ENCODE results near the gene CX3CR1. TPM values are rescaled to one million over a fixed set of nuclear protein-coding genes. Genes with fewer than 3 reads are reported as not detected.
A peak's percentile ranks its signal among the peaks of the same experiment; 100 is the strongest.

The CX3CR1 gene
- total RNA-seq, 1 donor from 2014 or later, result 0.52 TPM

GRCh38 chr3:39272191-39272590 lies 7.6 kb downstream of the CX3CR1 start:
- Mint-ChIP-seq H3K36me3 (ENCODE audit: low read depth) (peaks cover 3% of the 10 kb centered on the region), H3K27me3 (ENCODE audit: low read depth) (peaks cover 10% of the 10 kb centered on the region), H3K4me1 (ENCODE audit: low read depth) (peaks cover 33% of the 10 kb centered on the region), H3K27ac (no peak overlapping the region), H3K4me3 (ENCODE audit: low read depth) (no peak overlapping the region), H3K9me3 (no peaks in the 10 kb centered on the region)
- no peak for DNase-seq (ENCODE audit: low spot score)
- intact Hi-C loops (cut with micrococcal nuclease), result no loop called here

GRCh38 chr3:39271363-39271914 lies 8.4 kb downstream of the CX3CR1 start:
- H3K27ac Mint-ChIP-seq, result no peak overlapping the region
- peaks cover 29% of the 10 kb centered on the region for H3K4me1 Mint-ChIP-seq (ENCODE audit: low read depth)

GRCh38 chr3:39269528-39269927 lies 10.3 kb downstream of the CX3CR1 start:
- DNase-seq (ENCODE audit: low spot score), result no peak
- no peak overlapping the region for H3K4me3 Mint-ChIP-seq (ENCODE audit: low read depth)
- peaks cover 38% of the 10 kb centered on the region for H3K4me1 Mint-ChIP-seq (ENCODE audit: low read depth)
- no peaks in the 10 kb centered on the region for H3K27me3 Mint-ChIP-seq (ENCODE audit: low read depth)
- H3K36me3 Mint-ChIP-seq (ENCODE audit: low read depth), result peaks cover 7% of the 10 kb centered on the region
- peaks cover 4% of the 10 kb centered on the region for H3K9me3 Mint-ChIP-seq
- H3K27ac Mint-ChIP-seq, result no peak overlapping the region
- intact Hi-C loops (cut with micrococcal nuclease), result loop anchor here (5.0 kb wide), 1 partner anchor 77 kb away; the partner anchor contains the start of gene XIRP1

More at GRCh38 chr3:39271363-39271914, 8.4 kb downstream of the CX3CR1 start:
- no peaks in the 10 kb centered on the region for H3K9me3 Mint-ChIP-seq
- H3K36me3 Mint-ChIP-seq (ENCODE audit: low read depth), result peaks cover 4% of the 10 kb centered on the region
- no peak overlapping the region for H3K4me3 Mint-ChIP-seq (ENCODE audit: low read depth)
- DNase-seq (ENCODE audit: low spot score), result no peak
- intact Hi-C loops (cut with micrococcal nuclease), result no loop called here
- H3K27me3 Mint-ChIP-seq (ENCODE audit: low read depth), result peaks cover 7% of the 10 kb centered on the region

GRCh38 chr3:39268549-39268900 lies 11.3 kb downstream of the CX3CR1 start:
- H3K9me3 Mint-ChIP-seq, result peaks cover 4% of the 10 kb centered on the region
- H3K27me3 Mint-ChIP-seq (ENCODE audit: low read depth), result no peaks in the 10 kb centered on the region
- peaks cover 45% of the 10 kb centered on the region for H3K4me1 Mint-ChIP-seq (ENCODE audit: low read depth)
- intact Hi-C loops (cut with micrococcal nuclease), result loop anchor here (1.0 to 5.0 kb wide), 3 partner anchors 20 to 93 kb away; partner anchors contain the start of gene XIRP1
- H3K36me3 Mint-ChIP-seq (ENCODE audit: low read depth), result peaks cover 7% of the 10 kb centered on the region
- peak overlapping the region; percentile 97 for H3K27ac Mint-ChIP-seq
- no peak for DNase-seq (ENCODE audit: low spot score)
- H3K4me3 Mint-ChIP-seq (ENCODE audit: low read depth), result no peak overlapping the region

- Mint-ChIP-seq H3K36me3 (ENCODE audit: low read depth) (peaks cover 7% of the 10 kb centered on the region), H3K27ac (peak overlapping the region; percentile 97), H3K4me3 (ENCODE audit: low read depth) (peak overlapping the region; percentile 37), H3K4me1 (ENCODE audit: low read depth) (peaks cover 52% of the 10 kb centered on the region), H3K9me3 (peaks cover 4% of the 10 kb centered on the region), H3K27me3 (ENCODE audit: low read depth) (no peaks in the 10 kb centered on the region)
- intact Hi-C loops (cut with micrococcal nuclease), result loop anchor here (1.0 to 5.0 kb wide), 4 partner anchors 13 to 93 kb away; partner anchors contain the start of gene XIRP1
- DNase-seq (ENCODE audit: low spot score), result peak; percentile 74
These were observed 11.9 kb downstream of the CX3CR1 start for GRCh38 chr3:39267631-39268548.

GRCh38 chr3:39264053-39264452 lies 15.8 kb downstream of the CX3CR1 start:
- Mint-ChIP-seq H3K4me3 (ENCODE audit: low read depth) (no peak overlapping the region), H3K9me3 (peaks cover 4% of the 10 kb centered on the region), H3K4me1 (ENCODE audit: low read depth) (peaks cover 67% of the 10 kb centered on the region), H3K27me3 (ENCODE audit: low read depth) (no peaks in the 10 kb centered on the region), H3K36me3 (ENCODE audit: low read depth) (peaks cover 7% of the 10 kb centered on the region), H3K27ac (no peak overlapping the region)
- DNase-seq (ENCODE audit: low spot score), result no peak
- intact Hi-C loops (cut with micrococcal nuclease), result no loop called here

- H3K36me3 Mint-ChIP-seq (ENCODE audit: low read depth), result peaks cover 7% of the 10 kb centered on the region
- H3K4me1 Mint-ChIP-seq (ENCODE audit: low read depth), result peaks cover 70% of the 10 kb centered on the region
- H3K9me3 Mint-ChIP-seq, result peaks cover 4% of the 10 kb centered on the region
- no peaks in the 10 kb centered on the region for H3K27me3 Mint-ChIP-seq (ENCODE audit: low read depth)
- intact Hi-C loops (cut with micrococcal nuclease), result no loop called here
- H3K4me3 Mint-ChIP-seq (ENCODE audit: low read depth), result no peak overlapping the region
- no peak for DNase-seq (ENCODE audit: low spot score)
- H3K27ac Mint-ChIP-seq, result no peak overlapping the region
These were observed 16.3 kb downstream of the CX3CR1 start for GRCh38 chr3:39263576-39263975.

- no peak for DNase-seq (ENCODE audit: low spot score)
- no peak overlapping the region for H3K27ac Mint-ChIP-seq
- H3K9me3 Mint-ChIP-seq, result peaks cover 4% of the 10 kb centered on the region
- no peaks in the 10 kb centered on the region for H3K27me3 Mint-ChIP-seq (ENCODE audit: low read depth)
- peaks cover 64% of the 10 kb centered on the region for H3K4me1 Mint-ChIP-seq (ENCODE audit: low read depth)
- H3K36me3 Mint-ChIP-seq (ENCODE audit: low read depth), result peaks cover 7% of the 10 kb centered on the region
- no peak overlapping the region for H3K4me3 Mint-ChIP-seq (ENCODE audit: low read depth)
- intact Hi-C loops (cut with micrococcal nuclease), result no loop called here
These were observed 17.0 kb downstream of the CX3CR1 start for GRCh38 chr3:39262846-39263245.

GRCh38 chr3:39261726-39262125 lies 18.1 kb downstream of the CX3CR1 start:
- DNase-seq (ENCODE audit: low spot score), result no peak
- peaks cover 67% of the 10 kb centered on the region for H3K4me1 Mint-ChIP-seq (ENCODE audit: low read depth)
- H3K36me3 Mint-ChIP-seq (ENCODE audit: low read depth), result peaks cover 4% of the 10 kb centered on the region
- no peak overlapping the region for H3K27ac Mint-ChIP-seq
- no peaks in the 10 kb centered on the region for H3K27me3 Mint-ChIP-seq (ENCODE audit: low read depth)
- peaks cover 4% of the 10 kb centered on the region for H3K9me3 Mint-ChIP-seq
- intact Hi-C loops (cut with micrococcal nuclease), result no loop called here
- no peak overlapping the region for H3K4me3 Mint-ChIP-seq (ENCODE audit: low read depth)

- H3K4me1 Mint-ChIP-seq (ENCODE audit: low read depth), result peaks cover 69% of the 10 kb centered on the region
- no peaks in the 10 kb centered on the region for H3K27me3 Mint-ChIP-seq (ENCODE audit: low read depth)
- intact Hi-C loops (cut with micrococcal nuclease), result no loop called here
- peak; percentile 71 for DNase-seq (ENCODE audit: low spot score)
- peak overlapping the region; percentile 76 for H3K27ac Mint-ChIP-seq
- H3K4me3 Mint-ChIP-seq (ENCODE audit: low read depth), result no peak overlapping the region
- H3K9me3 Mint-ChIP-seq, result peaks cover 4% of the 10 kb centered on the region
- peaks cover 1% of the 10 kb centered on the region for H3K36me3 Mint-ChIP-seq (ENCODE audit: low read depth)
These were observed 18.9 kb downstream of the CX3CR1 start for GRCh38 chr3:39260957-39261356.

- no peaks in the 10 kb centered on the region for H3K9me3 Mint-ChIP-seq
- H3K27ac Mint-ChIP-seq, result peak overlapping the region; percentile 14
- intact Hi-C loops (cut with micrococcal nuclease), result no loop called here
- no peaks in the 10 kb centered on the region for H3K27me3 Mint-ChIP-seq (ENCODE audit: low read depth)
- H3K4me3 Mint-ChIP-seq (ENCODE audit: low read depth), result no peak overlapping the region
- DNase-seq (ENCODE audit: low spot score), result no peak
- no peaks in the 10 kb centered on the region for H3K36me3 Mint-ChIP-seq (ENCODE audit: low read depth)
- peaks cover 70% of the 10 kb centered on the region for H3K4me1 Mint-ChIP-seq (ENCODE audit: low read depth)
These were observed 19.5 kb downstream of the CX3CR1 start for GRCh38 chr3:39260318-39260717.

GRCh38 chr3:39255503-39256325 lies 24.1 kb downstream of the CX3CR1 start:
- H3K36me3 Mint-ChIP-seq (ENCODE audit: low read depth), result no peaks in the 10 kb centered on the region
- no peaks in the 10 kb centered on the region for H3K27me3 Mint-ChIP-seq (ENCODE audit: low read depth)
- no peak for DNase-seq (ENCODE audit: low spot score)
- H3K27ac Mint-ChIP-seq, result peak overlapping the region; percentile 79
- H3K4me1 Mint-ChIP-seq (ENCODE audit: low read depth), result peaks cover 55% of the 10 kb centered on the region
- intact Hi-C loops (cut with micrococcal nuclease), result loop anchor here (1.0 to 5.0 kb wide), 4 partner anchors 12 to 72 kb away; partner anchors contain the start of gene CCR8
- H3K9me3 Mint-ChIP-seq, result no peaks in the 10 kb centered on the region
- H3K4me3 Mint-ChIP-seq (ENCODE audit: low read depth), result no peak overlapping the region

Measured in activated T-helper 2 cell treated with anti-CD3 and anti-CD28 coated beads, Interferon-gamma antibody, Interleukin-2, Interleukin-4, amounts not matched to agents 10 μg/mL and 5 μg/mL and 100 μg/mL, durations not matched to agents 14 hours and 24 hours and 36 hours (primary cell).